IPS-18c (cell line): Measurements from ENCODE around the gene ELMO1.

ENCODE experiments used
- H3K4me3 ChIP-seq: 2 replicates; pipeline ENCODE4 v1.7.0; 2013; ENCODE audit warnings: low read depth, mild to moderate bottlenecking, low read length, moderate library complexity; ENCODE audit not compliant: insufficient read depth
- H3K9me3 ChIP-seq: one replicate; pipeline ENCODE4 v1.6.1; 2013; ENCODE audit warnings: mild to moderate bottlenecking, low read length, moderate library complexity; ENCODE audit not compliant: control insufficient read depth, insufficient read depth

The ELMO1 gene

GRCh38 chr7:37448636-37449361, at the start of gene ELMO1:
Gene ELMO1, minus strand, starts transcription at chr7:37448864. Its CDS starts 106,174 bp downstream, at chr7:37342690.
- no peaks in the 10 kb centered on the region for H3K9me3 ChIP-seq
- peak within 1 kb of the TSS; percentile 70 for H3K4me3 ChIP-seq

GRCh38 chr7:37497576-37497975, 48.9 kb upstream of the ELMO1 start:
- H3K4me3 ChIP-seq, result no peak overlapping the region
- no peaks in the 10 kb centered on the region for H3K9me3 ChIP-seq

GRCh38 chr7:37495574-37496184, 47.0 kb upstream of the ELMO1 start:
- no peak overlapping the region for H3K4me3 ChIP-seq
- H3K9me3 ChIP-seq, result no peaks in the 10 kb centered on the region

GRCh38 chr7:37494926-37495325, 46.3 kb upstream of the ELMO1 start:
- Histone ChIP-seq H3K9me3 (no peaks in the 10 kb centered on the region), H3K4me3 (no peak overlapping the region)

DNA sequence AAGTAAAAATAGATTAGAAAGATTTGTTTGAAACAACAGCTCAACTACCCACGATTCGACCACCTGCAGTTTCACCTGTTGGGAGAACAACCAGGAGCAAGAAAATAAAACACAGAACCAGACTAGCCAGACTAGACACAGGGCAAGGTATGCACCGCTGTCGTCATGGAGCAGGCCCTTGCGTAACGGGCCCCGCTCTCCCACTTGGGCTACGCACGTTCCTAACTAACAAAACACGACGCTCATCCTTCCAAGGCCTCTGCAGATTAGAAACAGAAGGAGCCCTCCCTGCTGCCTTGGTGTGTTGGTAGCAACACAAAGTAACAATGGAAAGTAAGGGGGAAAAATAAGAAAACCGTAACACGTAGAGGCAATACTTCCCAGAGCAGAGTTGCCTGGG, 45.1 kb upstream of the ELMO1 start:
- Histone ChIP-seq H3K4me3 (no peak overlapping the region; the same call in 1 of the 2 replicates), H3K9me3 (no peaks in the 10 kb centered on the region)

GRCh38 chr7:37493123-37493522, 44.5 kb upstream of the ELMO1 start:
- H3K4me3 ChIP-seq, result no peak overlapping the region
- H3K9me3 ChIP-seq, result no peaks in the 10 kb centered on the region

- Histone ChIP-seq H3K9me3 (no peaks in the 10 kb centered on the region), H3K4me3 (peak overlapping the region; percentile 50; the same call in 1 of the 2 replicates)
Observed at GRCh38 chr7:37491919-37492694, 43.4 kb upstream of the ELMO1 start.

DNA sequence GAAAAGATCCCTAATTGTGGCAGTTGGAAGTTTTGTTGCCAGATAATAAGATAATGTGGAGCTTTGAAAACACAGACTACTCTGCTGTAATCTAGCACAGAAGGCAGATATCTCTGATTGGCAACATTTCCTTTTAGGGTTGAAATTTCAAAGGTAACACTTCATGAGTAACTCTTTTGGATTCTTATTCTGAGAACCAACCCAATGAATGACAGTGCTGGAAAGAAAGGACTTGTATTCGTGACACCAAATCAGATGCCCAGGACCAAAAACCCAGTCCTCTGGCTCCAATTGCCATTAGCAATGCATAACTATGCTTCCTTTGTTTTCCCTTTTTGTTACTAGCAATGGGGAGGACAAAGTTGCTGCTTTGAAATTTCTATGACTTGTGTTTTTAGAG, 41.0 kb upstream of the ELMO1 start:
- Histone ChIP-seq H3K4me3 (no peak overlapping the region), H3K9me3 (no peaks in the 10 kb centered on the region)

- Histone ChIP-seq H3K9me3 (no peaks in the 10 kb centered on the region), H3K4me3 (no peak overlapping the region)
Observed at GRCh38 chr7:37488163-37488764, 39.6 kb upstream of the ELMO1 start.

DNA sequence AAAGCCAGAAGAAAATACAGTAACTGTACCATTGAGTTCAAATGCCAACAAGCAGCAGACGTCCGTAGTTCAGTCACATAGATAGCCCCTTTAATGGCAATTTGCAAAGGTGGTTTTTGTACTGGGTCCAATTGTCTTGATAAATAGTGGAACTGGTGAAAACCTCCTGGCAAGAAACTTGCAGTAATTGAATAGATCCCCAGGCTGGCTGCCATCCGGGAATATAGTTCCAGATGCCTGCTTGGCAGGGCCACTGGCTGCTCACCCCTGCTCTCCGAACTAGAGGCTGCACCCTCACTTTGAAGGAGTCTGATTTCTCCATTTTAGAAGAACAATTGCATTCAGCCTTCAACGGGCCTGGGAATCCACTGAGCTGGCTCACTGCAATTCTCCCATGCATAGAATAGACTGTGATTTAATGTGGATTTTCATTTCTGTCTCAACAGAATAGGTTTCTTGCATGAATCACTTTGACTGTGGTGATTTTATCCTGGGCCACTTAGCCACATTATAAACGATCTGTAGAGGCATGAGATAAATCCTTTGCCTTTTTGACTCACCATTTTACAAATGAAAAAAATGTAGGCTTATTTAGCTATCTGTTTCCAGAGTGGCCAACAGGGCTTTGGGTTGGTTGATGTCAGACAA, 35.9 kb upstream of the ELMO1 start:
- H3K4me3 ChIP-seq, result no peak overlapping the region
- H3K9me3 ChIP-seq, result no peaks in the 10 kb centered on the region

DNA sequence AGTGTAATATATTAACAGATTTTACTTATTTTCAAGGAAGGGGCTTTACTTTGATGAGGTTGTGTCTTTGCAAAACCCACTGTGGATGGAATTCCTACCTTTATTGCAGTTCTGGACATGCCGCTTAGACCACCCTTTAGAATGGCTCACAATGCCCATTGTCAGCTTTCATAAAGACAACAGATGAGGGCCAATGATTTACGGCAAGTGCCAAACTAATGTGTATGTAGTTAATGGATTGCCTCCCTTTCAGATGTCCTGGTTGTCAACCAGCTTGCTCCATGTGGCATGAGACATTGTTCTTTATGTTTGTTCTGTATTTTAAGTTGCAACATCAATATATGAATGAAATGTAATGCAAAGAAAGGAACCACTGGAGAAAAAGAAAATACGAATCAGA, 35.0 kb upstream of the ELMO1 start:
- Histone ChIP-seq H3K9me3 (no peaks in the 10 kb centered on the region), H3K4me3 (no peak overlapping the region)

DNA sequence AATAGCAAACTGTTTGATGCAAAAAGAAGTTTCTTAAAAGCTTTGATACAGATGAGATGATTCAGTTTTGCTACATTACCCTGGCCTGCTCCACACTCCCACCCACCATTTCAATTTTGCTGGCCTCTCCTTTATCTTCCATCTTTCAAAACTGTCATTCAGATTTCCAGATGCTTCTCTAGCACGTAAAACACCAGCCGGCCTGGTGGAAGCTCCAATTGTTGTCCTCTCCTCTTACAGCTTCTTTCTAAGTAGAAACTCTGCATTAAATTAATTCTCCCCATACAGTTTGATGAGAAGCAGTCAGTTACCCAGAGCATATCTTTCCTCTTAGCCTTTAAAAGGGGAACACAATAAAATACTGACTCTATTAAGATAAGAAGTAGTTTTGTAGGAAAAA, 34.3 kb upstream of the ELMO1 start:
- Histone ChIP-seq H3K9me3 (no peaks in the 10 kb centered on the region), H3K4me3 (no peak overlapping the region)

DNA sequence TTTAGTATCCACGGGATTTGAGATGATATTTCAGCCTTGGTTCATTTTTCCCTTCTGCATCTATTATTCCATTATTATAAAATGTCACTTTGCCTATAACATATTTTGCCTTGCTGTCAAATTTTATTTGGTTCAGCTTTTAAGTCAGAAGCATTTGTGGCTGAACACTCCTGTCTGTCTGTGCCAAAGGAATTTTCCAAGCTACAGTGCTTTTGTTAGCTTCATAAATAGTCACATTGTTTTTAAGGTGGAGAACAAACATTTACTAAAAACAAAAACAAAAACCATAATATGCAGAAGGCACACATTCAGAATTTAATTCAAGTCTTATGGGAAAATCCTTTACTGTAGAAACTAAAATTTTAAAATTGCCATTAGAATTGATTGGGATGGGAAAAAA, 33.8 kb upstream of the ELMO1 start:
- H3K4me3 ChIP-seq, result no peak overlapping the region
- H3K9me3 ChIP-seq, result no peaks in the 10 kb centered on the region

GRCh38 chr7:37481722-37482288, 33.1 kb upstream of the ELMO1 start:
- no peaks in the 10 kb centered on the region for H3K9me3 ChIP-seq
- H3K4me3 ChIP-seq, result no peak overlapping the region

- H3K4me3 ChIP-seq, result no peak overlapping the region
- H3K9me3 ChIP-seq, result no peaks in the 10 kb centered on the region
Observed at GRCh38 chr7:37481154-37481553, 32.5 kb upstream of the ELMO1 start.

- H3K4me3 ChIP-seq, result no peak overlapping the region
Observed at GRCh38 chr7:37480041-37481031, 31.7 kb upstream of the ELMO1 start.

More at GRCh38 chr7:37480041-37481031, 31.7 kb upstream of the ELMO1 start:
- H3K9me3 ChIP-seq, result no peaks in the 10 kb centered on the region
